Measurements from ENCODE around the gene PTPRE. TPM values are rescaled to one million over a fixed set of nuclear protein-coding genes. Genes with fewer than 3 reads are reported as not detected.

Gene PTPRE
- total RNA-seq, 1 experiment from 2014 or later = 6.8 TPM

DNA sequence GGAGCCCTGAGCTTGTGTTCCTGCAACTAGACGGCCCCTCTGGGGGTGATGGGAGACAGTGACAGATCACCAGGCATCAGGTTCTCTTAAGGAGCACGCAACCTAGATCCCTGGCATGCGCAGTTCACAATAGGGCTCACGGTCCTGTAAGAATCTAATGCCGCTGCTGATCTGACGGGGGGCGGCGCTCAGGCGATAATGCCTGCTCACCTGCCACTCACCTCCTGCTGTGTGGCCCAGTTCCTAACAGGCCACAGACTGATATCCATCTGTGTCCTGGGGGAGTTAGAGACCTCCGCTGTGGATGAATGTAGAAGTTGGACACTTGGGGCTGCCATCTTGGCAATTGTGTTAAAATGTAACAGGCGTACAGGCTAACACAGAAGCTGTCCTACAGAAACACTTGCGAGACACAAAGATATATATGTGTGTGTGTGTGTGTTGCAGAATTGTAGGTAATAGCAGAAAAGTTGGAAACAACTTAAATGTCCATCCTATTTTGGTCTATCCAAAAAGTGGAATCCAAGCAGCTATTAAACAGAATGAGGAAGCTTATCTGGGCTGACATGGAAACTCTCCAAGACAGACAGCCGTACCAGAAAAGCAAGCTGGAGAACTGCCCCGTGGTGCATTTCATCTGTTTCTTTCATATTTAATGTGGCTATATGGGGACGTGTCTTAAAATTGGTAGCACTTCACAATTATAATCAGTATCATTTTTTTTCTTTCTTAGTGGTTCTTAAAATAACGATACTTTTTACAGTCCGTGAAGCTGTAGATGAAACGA lies 136.5 kb downstream of the PTPRE start:
- no peak for DNase-seq (ENCODE audit: low read depth)

DNA sequence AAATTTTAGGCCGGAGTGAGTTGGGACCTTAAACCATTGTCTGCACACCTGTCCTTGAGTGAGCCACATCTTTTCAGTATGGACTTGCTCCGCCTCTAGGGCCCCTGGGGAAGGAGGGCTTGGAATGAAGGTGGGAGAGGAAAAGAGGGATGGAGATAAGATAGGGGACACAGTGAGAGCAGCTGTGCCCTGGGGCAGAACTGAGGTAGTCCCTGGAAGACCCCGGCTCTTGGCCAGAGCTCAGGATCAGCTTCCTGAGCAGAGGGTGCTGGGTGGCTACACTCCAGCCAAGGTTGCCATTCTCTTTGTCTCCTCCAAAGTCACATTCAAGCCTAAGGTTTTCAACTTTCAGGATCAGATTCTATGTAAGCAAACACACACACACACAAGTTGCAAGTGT lies 137.3 kb downstream of the PTPRE start:
- no peak for DNase-seq (ENCODE audit: low read depth)

DNA sequence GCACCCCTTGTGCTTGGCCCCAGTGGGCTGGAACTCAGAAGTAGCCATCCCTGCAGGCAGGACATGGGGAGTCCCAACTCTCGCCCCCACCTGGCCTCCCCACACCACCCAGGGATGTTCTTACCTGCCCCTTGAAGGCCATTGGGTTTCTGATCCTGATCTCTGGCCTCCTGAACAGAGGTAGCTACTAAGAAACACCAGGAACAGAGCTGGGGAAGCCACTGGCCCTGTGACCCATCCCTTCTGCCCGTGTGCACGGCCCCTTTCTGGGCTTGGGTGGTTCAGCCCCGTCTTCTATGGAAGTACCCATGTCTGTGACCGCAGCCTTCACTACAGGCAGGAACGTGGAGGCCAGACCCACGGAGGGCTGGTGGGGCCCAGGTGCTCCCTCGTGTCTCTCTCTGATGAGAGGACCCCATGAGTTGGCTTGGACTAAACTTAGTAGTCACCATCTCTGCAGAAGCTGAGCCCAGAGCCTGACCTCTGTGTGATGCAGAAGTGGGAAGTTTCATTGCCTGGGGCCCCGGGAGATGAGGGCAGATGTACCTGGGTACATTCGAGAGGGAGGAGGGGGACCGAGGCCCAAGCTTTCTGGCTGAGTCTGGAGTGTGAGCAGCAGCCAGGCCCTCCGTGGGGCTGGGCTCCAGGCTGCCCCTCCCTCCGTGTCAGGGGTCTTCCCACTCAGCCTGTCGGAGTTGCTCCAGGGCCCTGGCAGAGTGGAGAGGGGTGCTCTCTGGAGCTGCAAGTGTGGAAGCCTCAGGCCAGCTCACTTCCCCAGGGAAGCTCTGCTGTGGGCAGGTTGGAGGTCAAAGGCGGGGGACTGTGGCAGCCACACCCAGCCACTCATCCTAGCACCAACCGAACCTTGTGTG lies 138.3 kb downstream of the PTPRE start:
- DNase-seq (ENCODE audit: low read depth) = no peak

DNA sequence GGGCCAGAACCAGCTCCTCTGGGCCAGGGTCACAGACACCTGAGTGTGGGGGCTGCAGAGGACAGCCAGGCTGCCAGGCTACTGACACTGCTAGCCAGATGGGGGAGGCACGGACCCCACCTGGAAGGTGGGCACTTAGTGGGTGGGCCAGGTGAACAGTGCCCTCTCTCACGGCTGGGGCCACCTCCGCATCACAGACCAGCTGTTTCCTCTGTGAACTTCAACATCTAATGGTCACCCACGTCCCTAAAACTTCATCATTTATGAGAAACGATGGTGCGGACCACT lies 138.9 kb downstream of the PTPRE start:
- DNase-seq (ENCODE audit: low read depth) = no peak

DNA sequence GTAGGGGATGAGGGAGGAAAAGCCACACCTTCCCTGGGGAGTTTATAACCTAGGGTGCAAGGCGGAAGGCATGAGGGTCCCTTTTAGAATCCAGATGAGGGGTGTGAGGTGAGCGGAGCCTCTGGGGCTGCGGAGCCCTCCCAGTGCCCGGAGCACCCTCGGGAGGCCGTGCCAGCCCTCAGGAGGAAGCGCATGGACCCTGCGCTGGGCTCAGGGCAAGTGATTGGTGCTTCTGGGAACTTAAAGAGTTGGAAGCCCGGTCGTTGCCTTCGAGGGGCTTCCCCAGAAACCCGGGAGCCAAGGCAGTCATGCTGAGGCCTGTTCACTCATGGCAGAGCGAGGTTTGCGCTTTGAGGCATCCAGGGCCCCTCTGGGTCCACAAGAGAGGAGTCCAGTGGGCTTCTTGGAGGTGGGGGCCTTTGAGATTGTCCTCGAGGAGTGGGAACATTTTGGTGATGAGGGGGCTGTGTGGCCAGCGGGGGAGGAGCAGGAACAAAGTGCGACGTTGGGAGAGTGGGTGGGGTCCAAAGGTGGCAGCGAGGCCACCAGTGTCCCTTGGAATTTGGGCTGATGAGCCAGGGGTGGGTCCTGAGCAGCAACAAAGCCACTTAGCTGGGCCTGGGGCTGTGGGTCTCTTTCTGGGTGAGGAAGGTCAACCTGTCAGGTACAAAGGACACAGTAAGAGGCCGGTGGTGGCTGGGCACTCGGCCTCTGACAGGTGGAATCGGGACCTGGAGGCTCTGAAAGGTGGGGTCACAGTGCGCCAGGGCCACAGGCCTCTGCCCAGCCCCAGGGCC lies 139.5 kb downstream of the PTPRE start:
- no peak for DNase-seq (ENCODE audit: low read depth)

DNA sequence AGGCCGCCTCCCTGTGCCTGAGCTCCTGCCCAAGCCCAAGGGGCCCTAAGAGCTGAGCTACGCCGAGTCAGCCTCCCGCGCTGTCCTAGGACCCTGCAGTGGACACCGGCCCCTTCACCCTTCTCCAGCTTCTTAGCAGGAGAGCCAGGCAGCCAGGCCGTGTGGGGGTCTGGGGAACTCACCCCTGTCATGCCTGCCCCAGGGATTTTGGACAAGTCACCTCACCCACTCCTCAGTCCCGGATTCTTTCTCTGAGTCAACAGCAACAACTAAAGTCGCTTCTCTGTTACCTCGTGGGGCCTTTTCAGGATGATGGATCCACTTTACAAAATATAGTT lies 140.0 kb downstream of the PTPRE start:
- DNase-seq (ENCODE audit: low read depth) = no peak

DNA sequence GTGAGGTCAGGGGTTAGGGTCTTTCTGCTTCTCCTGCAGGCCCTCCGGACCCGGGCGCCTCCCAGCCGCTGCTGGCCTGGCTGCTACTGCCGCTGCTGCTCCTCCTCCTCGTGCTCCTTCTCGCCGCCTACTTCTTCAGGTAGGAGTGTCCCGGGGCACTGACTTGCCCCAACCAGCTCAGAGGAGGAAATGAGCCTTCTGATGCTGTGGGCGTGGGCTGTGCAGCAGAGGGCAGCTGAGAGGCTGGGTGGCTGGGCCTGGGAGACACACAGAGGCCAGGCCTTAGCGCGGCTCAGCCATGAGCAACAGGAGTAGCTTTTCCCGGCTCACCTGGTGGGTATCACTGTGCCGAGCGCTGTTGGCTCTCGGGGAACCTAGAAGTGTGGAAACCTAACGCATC lies 140.4 kb downstream of the PTPRE start:
- no peak for DNase-seq (ENCODE audit: low read depth)

DNA sequence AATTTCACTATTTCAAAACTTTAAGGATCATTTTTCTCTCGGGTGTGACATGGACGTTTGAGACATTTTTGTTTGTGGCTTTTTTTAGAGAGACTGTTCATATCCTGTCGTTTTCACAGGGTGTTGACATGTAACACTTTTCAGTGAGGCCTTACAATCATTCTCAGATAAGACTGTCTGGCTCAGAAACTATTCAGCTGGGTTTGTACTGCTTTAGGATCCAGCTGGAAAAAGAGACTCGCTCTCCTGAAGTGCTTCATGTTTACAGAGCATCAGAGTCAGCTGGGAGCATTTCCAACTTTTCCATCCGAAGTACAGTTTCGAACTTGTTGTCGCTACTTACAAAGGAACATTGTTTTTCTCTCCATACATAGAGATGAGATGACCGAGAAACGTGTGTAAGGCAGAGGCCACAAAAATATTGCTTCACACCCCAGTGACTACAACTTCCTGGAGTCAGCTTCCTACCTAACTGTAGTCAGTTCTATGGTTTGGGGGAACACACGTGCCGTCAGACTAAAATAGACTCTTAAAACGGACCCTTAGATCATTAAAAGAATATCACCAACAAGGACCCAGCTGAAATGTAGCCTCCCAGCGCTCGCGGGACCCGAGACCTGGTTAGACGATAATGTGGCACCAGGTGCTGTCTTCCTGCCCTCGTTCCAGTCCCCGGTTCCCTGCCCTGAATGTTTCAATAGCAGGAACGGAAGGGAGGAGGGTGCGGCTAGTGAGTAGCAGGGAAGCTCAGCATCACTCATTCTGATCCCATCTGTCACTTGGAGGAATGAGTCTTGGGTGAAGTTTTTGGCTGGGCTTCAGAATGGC lies 141.3 kb downstream of the PTPRE start:
- DNase-seq (ENCODE audit: low read depth) = no peak

DNA sequence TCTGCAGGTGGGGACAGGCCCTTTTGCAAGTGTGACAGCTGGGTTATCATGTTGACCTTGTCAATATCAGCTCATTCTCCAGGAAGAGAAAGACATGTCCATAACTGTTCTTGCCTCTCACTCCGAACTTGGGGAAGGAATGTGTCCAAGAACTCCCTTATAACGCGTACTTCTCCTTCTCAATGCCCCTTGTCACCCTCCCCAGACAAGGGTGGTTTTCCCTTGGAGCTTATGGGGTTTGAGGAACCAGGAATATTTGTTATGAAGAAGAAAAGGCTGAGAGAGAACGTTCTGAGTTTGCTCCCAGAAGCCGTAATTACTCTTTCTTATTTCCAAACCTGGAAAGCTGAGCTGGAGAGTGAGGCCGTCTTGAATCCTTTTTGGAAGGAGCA lies 141.9 kb downstream of the PTPRE start:
- DNase-seq (ENCODE audit: low read depth) = no peak

DNA sequence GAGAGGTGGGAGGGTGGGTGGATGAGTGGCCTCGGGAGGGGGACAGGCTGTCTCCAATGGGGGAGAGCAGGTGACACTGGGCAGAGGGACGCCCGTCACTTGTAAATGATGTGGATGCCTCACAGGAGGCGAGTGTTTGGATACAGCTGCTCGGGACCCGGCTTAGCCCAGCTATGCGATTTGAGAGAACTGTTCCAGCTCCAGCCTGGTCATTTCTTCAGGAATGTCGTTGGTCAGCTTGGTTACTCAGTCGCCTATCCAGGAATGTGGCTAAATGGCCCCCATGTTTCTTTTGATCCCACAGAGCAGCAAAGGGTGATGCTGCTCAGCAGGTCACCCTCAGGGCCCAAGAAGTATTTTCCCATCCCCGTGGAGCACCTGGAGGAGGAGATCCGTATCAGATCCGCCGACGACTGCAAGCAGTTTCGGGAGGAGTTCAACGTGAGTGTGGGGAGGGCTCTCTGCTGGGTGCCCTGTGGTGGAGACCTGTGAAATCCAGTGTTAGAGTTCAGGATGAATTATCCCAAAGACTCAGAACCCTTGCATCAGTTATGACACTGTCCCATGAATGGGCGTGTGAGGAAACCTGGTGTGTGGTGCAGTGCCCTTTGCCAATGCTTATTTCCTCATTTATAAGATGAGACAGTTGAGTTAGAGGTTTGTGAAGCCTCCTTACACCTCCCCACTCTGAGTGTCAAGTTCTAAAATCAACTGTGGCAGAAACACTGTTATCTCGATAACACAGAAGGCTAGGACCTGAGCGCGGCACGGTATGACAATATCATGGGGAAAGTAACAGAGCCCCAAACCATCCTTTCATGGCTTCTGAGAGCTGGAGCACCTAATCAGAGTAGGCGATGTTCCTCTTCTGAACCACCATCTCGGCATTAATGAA lies 142.6 kb downstream of the PTPRE start:
- no peak for DNase-seq (ENCODE audit: low read depth)

DNA sequence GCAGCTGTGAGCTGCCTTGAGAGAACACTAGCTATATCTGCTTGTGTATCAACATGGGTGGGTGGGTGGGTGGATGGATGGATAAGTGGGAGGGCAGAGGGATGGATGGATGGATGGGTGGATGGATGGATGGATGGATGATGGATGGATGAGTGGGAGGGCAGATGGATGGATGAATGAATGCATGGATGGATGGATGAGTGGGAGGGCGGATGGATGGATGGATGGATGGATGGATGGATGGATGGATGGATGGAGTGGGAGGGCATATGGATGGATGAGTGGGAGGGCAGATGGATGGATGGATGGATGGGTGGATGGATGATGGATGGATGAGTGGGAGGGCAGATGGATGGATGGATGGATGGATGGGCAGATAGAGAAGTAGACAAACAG lies 143.2 kb downstream of the PTPRE start:
- no peak for DNase-seq (ENCODE audit: low read depth)

DNA sequence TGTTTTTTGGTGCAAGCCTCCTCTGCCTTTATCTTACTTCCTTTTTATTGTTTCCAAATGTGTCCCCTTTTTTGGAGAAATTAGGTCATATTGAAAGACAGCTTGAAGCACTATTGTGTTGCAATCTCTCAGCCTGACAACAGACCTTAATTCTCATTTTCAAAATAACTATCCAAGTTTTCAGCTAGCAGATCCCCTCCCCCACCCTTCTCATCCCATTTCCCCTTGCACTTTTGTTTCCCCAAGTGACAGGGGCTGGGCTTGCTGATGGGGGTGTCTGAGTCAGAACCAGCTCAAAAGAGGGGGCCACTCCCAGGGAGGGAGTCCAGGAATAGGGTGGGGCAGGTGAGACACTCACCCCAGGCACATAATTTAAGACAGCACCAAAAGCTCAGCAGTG lies 144.0 kb downstream of the PTPRE start:
- no peak for DNase-seq (ENCODE audit: low read depth)

DNA sequence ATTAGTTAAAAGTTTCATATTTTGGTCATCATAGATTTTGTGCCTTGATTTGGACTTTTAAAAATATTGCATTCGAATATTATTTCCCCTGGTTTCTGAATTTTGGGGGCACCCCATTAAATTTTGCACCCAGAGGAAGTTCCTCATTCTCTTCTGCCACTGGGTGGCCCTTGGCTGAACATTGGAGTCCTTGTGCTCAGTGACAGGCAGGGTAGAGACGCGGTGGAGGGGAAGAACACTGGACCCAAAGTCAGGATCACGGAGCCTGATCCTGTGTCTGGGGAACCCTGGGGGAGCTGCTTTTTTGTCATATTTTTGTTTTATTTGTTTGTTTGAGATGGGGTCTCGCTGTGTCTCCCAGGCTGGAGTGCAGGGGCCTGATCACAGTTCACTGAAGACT lies 144.6 kb downstream of the PTPRE start:
- no peak for DNase-seq (ENCODE audit: low read depth)

DNA sequence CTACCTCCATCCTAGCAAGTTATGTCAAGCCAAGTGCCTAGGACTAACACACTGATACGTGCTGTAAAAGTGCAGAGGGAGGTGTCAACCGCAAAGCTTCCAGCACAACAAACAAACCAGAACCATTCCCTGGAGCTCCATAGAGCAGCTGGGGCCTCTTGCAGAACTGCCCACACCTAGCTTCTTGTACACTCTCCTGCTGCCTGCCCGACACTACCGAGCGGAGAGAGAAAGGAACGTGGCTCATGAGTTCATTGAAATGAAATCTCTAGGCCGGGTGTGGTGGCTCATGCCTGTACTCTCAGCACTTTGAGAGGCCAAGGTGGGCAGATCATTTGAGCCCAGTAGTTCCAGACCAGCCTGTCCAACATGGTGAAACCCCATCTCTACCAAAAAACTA lies 145.8 kb downstream of the PTPRE start:
- DNase-seq (ENCODE audit: low read depth) = no peak

DNA sequence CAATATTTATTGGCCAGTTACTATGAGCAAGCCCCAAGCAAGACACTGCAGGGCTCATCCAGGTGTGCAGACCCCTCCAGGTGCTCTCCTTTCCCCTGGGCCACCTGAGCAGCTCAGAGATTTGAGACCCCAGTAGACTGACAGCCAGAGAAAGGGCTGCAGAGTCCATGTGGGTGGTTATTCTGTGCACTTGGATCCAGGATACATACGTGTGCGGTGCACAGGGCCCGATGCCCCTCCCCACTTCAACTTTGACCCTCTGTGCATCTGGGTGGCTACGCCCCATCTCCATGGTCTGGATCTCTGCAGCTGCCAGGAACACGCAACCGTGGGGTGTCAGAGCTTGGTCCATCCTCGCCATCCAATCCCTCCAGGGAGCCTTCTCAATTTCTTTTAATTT lies 146.5 kb downstream of the PTPRE start:
- DNase-seq (ENCODE audit: low read depth) = no peak

DNA sequence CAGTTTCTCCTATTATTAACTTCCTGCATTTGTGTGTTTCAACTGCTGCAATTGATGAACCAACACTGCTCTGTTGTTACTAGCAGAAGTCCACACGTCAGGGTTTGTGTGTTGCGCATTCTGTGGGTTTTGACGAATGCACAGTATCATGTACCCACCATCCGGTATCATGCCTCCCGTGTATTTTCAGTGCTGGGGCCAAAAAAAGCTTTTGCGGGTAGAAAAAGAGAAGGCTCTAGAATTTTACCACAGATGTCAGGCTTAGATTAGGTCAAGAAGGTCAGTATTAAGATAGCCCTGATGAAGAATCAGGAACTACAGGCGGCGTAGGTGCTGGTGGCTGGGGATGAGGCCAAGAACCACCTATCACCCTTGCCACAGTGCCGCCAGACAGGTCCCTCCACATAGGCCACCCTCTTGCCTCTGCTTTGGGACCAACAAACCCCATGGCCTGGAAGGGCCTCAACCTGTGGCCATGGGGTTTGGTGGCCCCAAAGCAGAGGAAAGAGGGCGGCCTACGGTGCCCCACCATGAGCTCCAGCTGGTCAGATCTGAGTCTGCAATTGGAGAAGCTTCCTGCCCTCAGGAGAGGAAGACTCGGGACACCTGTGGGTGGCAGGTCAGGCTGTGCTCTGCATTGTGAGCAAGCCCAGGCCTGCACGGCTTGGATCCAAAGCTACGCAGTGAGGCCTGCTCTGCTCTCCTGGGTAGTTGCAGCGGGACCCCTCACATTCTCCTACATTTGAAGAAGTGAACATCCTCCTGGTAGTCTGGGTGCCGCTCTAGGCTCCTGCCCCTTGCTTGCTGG lies 147.5 kb downstream of the PTPRE start:
- DNase-seq (ENCODE audit: low read depth) = no peak

DNA sequence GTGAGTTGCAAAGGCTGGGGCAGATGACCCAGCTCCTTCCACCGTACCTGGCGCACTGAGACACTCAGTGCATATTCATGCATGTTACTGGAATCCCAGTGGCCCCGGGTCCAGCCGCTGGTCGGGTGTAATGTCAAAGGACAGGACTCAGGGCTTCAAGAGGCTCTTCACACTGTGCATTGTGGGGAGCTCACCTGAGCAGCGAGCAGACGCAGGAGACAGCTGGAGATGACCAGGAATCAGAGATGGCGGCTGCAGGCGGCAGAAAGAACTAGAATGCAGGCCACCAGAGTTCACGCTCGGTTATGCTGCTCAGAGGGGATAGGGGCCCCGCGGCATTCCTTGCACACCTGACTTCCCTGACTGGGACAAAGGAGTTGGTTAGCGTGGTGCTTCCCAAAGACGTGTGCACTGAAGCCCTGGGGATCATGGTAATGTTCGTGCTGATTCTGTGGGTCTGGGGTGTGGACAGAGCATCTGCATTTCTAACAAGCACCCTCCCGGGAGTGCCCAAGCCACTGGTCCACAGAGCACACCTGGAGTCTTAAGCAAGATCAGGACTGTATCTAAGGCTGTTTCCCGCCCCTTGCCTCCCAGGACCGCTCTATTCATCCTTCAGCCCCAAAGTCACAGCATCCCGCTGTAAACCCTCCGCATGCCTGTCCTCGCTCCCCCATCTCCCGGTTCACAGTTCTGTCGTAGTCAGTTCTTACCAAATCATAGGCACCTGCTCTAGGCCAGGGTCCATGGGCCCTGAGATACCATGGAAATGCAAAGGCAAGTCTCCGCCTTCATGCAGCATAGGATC lies 148.4 kb downstream of the PTPRE start:
- DNase-seq (ENCODE audit: low read depth) = no peak

DNA sequence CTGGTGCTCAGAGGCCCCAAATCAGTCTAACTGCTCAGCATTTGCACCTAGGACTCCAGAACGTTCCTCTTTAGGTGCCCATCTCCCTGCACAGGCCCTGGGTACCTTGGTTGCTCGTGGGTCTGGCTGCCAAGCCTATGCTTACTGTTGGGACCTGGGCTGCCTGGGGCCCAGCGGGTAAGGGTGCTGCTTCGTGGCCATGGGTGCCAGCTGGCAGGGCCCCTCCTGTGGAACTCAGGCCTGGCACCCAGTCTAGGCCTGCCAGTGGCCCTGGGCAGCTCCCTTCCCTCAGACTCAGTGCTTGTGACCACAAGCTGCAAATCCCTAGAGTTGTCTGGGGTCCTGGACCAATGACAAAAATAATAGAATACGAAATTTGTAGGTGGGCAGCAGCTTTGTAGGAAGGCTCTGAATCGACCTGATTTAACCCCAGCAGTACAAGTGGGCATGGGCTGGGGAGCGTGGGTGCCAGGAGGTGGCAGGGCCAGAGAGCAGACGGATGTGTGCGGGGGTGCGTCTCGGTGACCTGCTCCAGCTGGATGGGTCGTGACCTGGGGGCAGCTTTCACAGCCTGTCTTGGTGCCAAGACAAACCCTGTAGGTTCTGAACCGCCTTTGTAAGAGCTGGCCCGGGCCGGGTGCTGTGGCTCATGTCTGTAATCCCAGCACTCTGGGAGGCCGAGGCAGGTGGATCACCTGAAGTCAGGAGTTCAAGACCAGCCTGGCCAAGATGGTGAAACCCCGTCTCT lies 149.6 kb downstream of the PTPRE start:
- DNase-seq (ENCODE audit: low read depth) = no peak
